Mammary epithelial cell (primary cell): ENCODE data around the gene CLVS2.

Source experiments
- EZH2 ChIP-seq: IDR thresholded peaks from 2 replicates; pipeline ENCODE4 v1.6.1; 2012; ENCODE audit warnings: low read length, inconsistent platforms, borderline replicate concordance
- TF ChIP-seq, protein P1 (sequence below), 2 donors: IDR thresholded peaks in 1 of 2; conservative IDR thresholded peaks in 1 of 2; 2 replicates each; pipeline ENCODE4 v1.5.1; 2011 to 2012; ENCODE audit warnings: inconsistent platforms in 2 of 2, low read length in 2 of 2, mild to moderate bottlenecking in 2 of 2, control low read depth in 1 of 2, low read depth in 1 of 2; ENCODE audit not compliant: insufficient read depth in 1 of 2; ENCODE audit errors: extremely low read depth in 1 of 2

DNA sequence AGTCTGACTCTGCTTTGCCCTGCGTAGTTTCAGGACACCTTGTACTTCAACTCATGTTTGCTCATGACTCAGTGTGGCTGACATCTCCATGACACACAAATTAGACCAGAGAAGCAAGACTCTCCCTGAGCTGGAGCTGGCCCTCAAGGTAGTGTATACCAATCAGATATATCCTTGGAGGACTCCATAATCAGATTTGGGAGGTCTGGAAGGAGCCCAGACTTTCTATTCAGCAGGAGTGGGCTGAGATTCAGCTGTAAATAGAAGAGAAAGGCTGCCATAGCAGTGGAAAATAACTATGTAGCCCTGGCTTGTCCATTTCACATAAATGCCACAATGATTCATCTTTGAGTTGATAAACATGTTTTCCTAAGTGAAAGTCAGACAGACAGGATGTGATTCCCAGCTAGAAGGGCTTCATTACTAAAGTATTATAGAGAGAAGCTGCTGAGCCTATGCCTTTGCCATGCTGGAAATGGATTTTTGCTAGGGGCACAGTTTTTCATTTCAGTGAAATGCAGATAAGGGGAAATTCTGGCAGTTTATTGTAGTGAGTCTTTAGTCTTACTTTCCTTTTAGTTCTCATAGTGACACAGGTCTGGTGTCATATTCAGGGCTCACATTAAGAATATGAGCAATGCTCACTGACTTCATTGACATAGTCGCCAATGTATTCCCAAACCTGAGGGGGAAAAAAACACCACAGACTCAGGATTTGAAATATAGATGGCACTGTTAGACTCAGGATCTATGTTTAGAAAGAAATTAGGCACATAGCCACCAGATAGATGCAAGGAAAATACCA is 95.3 kb downstream of the CLVS2 start:
- TF ChIP-seq, protein P1, sequence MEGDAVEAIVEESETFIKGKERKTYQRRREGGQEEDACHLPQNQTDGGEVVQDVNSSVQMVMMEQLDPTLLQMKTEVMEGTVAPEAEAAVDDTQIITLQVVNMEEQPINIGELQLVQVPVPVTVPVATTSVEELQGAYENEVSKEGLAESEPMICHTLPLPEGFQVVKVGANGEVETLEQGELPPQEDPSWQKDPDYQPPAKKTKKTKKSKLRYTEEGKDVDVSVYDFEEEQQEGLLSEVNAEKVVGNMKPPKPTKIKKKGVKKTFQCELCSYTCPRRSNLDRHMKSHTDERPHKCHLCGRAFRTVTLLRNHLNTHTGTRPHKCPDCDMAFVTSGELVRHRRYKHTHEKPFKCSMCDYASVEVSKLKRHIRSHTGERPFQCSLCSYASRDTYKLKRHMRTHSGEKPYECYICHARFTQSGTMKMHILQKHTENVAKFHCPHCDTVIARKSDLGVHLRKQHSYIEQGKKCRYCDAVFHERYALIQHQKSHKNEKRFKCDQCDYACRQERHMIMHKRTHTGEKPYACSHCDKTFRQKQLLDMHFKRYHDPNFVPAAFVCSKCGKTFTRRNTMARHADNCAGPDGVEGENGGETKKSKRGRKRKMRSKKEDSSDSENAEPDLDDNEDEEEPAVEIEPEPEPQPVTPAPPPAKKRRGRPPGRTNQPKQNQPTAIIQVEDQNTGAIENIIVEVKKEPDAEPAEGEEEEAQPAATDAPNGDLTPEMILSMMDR (conservative IDR thresholded peaks at IDR 0.05 in 1 of 2, IDR thresholded peaks at IDR 0.05 in 1 of 2; ENCODE audit: extremely low read depth in 1 of 2, insufficient read depth in 1 of 2, low read depth in 1 of 2, low read length in 2 of 2), result no peak
- no peak for TF ChIP-seq EZH2
